ENCODE results near the gene AKAP9.
"Not testable (repeated sequence)": the region's sequence is repeated elsewhere in the genome, so short reads cannot be mapped to it uniquely, and the experiment has no call there.

AKAP9 gene

GRCh38 chr7:92072121-92072520, 131.5 kb downstream of the AKAP9 start:
- no peak for DNase-seq

DNA sequence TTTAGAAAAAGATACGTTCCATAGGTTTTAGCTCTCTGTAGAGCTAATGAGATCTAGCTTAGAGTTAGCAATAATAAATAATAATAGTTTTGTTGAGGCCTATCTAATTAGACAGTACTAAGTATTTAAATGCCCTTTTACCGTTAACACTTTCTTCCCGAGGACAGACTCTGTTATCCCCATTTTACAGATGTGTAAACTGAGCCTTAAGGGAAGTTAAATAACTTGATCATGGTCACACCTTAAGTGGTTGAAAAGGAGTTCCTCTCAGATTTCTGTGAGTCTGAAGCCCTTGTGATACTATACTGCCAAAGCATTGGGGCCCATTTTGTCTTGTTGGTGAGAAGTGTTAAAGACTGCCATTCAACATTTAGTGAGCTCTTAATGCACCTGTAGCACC, 132.0 kb downstream of the AKAP9 start:
- DNase-seq: no peak

DNA sequence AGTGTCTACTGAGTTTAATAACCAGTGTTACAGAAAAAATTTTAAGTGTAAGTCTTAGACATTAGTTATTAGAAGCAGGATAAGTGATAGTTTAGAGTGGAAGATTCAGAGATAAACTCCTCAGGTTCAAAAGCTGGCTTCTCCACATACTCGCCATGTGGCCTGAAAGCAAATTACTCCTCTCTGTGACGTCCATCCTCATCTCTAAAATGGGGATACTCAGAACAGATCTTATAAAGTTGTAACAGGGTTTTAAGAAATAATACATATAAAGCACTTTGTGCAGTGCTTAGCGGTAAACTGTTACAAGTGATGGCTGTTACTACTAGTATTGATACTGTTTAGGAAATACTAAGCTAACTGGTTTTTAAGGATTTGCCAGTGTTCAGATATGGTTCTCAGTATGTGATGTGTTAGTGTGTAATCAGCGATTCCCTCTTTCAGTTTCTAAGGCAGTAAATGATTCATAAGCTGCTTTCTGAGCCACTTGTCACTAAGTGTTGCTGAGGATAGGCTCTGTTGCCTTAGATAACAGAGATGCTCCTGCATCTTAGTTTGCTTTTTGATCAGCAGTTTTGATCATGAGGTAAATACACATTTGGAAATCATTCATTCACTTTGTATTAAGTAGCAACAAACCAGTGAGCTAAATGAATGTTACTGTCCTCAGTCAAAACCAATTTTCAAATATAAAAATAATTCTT, 134.9 kb downstream of the AKAP9 start:
- no peak for DNase-seq

GRCh38 chr7:92076509-92076908, 135.8 kb downstream of the AKAP9 start:
- no peak for DNase-seq

- not testable (repeated sequence) for DNase-seq
Measured at GRCh38 chr7:92083922-92084321, 143.3 kb downstream of the AKAP9 start.

DNA sequence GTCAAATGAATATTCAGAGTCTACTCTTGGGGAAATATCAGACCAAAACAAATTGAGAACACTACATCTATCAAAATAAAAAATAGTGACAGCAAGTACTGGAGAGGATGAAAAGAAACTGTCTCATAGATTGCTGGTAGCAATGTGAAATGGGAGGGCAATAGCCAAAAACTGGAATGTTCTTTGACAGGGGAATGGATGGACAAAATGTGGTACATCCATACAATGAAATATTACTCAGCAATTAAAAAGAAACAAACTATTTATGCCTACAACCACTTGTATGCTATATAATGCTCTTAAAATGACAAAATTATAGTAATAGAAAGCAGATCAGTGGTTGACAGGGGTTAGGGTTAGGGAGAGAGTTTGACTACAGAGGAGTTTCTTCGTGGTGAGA, 147.6 kb downstream of the AKAP9 start:
- no peak for DNase-seq

- DNase-seq: no peak
Measured at GRCh38 chr7:92092210-92092609, 151.5 kb downstream of the AKAP9 start.

DNA sequence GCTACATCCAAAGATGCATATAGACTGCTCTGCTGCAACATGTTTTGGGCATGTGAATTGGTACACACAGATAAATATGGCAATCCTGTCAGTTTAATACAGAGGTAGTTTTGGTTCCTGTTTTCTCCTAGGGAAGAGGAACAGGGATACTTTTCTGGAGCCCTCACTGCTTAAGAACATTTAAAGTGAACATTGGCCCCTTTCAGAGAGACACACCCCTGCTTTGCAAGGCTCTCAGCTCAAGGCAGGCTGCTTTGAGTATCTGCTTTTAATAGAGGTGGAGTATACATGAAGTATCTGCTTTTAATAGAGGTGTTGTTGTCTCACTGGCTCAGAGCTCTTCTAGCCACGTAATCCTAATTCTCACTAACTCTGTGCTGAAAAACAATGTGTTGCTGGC, 154.7 kb downstream of the AKAP9 start:
- no peak for DNase-seq

GRCh38 chr7:92100534-92100933, 159.9 kb downstream of the AKAP9 start:
- no peak for DNase-seq

GRCh38 chr7:92102862-92103261, 162.2 kb downstream of the AKAP9 start:
- not testable (repeated sequence) for DNase-seq

DNA sequence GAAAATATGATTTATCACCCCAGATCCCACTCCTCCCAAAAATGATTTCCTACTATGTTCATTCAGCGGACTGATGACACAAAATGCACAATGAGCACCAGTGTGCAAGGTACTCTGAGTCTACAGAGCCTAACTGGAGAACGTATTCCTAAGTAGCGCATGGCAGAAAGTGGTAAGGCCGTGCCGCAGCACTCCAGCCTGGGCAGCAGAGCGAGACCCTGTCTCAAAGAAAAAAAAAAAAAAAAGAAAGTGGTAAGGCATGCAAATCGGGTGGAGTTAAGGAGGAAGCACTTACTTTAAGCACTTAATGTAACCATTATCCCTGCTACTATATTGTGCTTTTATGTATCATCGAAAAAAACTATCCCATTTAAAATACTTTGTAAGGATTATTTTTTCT, 168.2 kb downstream of the AKAP9 start:
- no peak for DNase-seq

- no peak for DNase-seq
Measured at GRCh38 chr7:92110857-92111256, 170.2 kb downstream of the AKAP9 start.

DNA sequence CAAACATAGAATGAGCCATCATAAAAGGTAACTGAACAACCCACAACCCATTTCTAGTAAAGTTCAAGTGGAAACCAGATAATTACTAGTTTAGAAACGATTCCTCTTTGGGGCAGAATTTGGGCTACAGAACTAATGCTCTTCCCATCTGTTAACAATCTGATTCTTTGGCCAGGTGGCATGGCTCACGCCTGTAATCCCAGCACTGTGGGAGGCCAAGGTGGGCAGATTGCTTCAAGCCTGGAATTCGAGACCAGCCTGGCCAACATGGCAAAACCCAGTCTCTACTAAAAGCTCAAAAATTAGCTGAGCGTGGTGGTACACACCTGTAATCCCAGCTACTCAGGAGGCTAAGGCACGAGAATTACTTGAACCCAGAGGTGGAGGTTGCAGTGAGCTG, 175.2 kb downstream of the AKAP9 start:
- no peak for DNase-seq

- no peak for DNase-seq
Measured at GRCh38 chr7:92116949-92117348, 176.3 kb downstream of the AKAP9 start.

DNA sequence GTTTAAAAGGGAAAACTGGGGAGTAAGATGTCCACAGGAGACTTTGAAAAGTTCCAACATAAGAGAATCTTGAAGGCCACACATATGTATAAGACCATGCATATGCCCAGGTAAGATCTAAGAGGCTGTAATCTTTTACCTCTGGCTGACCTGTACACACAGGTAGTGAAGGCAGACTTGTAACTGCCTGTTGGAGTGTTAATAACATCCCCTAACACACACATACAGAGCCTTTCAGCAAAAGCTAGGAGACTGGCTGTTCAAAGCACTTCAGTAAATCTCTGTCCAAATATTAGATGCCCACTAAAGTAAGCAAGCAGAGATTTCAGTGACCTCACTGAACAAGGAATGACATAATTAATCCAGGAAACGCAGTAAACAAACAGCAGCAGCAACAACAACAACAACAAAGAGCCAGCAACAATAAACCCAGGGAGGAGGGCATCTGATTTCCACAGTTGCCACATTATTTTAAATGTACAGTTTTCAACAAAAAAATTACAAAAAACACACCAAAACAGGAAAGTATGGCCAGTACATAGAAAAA, 178.6 kb downstream of the AKAP9 start:
- DNase-seq: no peak

GRCh38 chr7:92121681-92122080, 181.0 kb downstream of the AKAP9 start:
- DNase-seq: no peak

DNA sequence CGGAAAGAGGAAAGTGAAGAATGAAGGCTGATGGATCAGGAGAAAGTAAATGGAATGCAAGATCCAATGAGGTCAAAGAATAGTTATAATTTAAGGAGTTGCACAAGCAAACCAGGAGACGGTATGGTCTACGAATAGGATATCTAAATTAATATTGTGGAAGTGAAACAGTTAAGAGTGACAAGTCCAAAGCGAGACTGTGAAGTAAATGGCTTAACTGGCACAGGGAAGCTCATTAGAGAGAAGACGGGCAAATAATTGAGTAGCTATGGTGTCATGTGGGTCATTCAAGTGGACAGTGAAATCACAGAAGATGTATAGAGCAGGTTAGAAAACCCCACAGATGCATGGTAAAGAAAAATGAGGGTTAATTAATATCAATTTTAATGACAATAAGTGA, 190.4 kb downstream of the AKAP9 start:
- DNase-seq: no peak

GRCh38 chr7:92131764-92132330, 191.2 kb downstream of the AKAP9 start:
- no peak for DNase-seq

DNA sequence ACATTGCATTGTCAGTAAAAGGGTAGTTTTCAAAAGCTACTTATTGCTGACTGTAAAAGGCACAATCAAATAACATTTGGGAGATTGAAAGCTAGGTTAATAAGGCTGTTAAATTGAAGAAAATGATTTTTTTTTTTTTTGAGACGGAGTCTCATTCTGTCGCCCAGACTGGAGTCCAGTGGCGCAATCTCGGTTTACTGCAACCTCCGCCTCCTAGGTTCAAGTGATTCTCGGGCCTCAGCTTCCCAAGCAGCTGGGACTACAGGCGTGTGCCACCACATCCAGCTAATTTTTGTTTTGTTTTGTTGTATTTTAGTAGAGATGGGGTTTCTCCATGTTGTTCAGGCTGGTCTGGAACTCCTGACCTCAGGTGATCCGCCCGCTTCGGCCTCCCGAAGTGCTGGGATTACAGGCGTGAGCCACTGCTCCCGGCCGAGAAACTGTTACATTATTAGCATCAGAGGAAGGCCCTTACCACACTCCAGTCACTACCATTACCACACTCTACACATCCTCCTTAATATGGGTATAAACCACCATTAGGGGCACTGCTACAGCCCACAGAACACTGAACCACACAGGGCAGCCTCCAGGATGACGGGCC, 192.6 kb downstream of the AKAP9 start:
- DNase-seq: no peak

- peak; percentile 56 for DNase-seq
Measured at GRCh38 chr7:92133737-92134270, 193.1 kb downstream of the AKAP9 start.

DNA sequence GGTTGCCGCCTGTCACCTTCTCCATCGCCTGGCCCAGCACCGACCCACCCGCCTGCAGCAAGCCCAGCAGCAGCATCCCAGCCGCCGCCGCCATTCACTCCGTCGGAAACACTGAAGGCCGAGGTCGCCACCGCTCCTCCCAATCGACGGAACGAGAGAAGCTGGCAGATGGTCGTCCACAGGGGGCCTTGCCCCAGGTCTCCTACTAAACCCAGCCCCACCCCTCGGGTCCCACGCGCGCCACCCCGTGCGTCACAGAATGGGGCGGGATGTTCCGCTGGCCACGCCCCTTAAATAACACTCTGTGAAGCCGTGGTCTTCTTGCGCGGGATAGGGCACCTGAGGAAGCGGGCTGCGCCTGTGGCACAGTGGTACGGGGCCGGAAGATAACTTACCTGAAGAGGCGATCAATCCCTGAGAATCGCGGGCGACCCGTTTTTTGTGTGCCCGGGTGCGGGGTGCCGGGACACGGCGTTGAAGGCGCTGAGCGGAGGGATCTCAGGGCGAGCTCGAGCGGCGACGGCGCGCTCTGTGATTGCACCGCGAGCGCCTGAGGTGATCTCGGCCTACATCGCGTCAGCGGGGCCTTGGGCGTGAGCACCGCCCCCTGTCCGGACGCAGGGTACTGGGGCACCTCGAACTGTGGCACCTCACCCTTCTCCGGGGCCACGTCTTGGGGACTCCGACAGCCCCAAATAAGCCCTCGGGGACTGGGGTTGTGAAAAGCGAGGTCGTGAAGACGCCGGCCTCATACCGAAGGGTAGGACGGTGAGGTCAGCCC, 193.8 kb downstream of the AKAP9 start, which contains the start of gene CYP51A1:
CYP51A1 (minus strand) TSS at position 207 of the 781 bp plus-strand sequence; CDS start at position 94, 113 bp downstream.
- DNase-seq: peak; percentile 93

- no peak for DNase-seq
Measured at GRCh38 chr7:92135052-92135889, 194.6 kb downstream of the AKAP9 start.

Measured in midbrain (tissue), 1 donor.